Endothelial cell (in vitro differentiated cells): ENCODE data around the gene ENPP4. TPM values are rescaled to one million over a fixed set of nuclear protein-coding genes. Genes with fewer than 3 reads are reported as not detected.
"Not testable (repeated sequence)": the region's sequence is repeated elsewhere in the genome, so short reads cannot be mapped to it uniquely, and the experiment has no call there.

Source experiments
- DNase-seq: peaks from one replicate; pipeline ENCODE4 v3.0.0; 2021; ENCODE audit warnings: low spot score
- H3K27ac Mint-ChIP-seq: one replicate; pipeline ENCODE4 v1.8.0; 2021; ENCODE audit warnings: mixed read lengths, inconsistent platforms; ENCODE audit not compliant: unreplicated experiment
- H3K27me3 Mint-ChIP-seq: one replicate; pipeline ENCODE4 v1.8.0; 2021; ENCODE audit warnings: mild to moderate bottlenecking, moderate library complexity, mixed read lengths, inconsistent platforms; ENCODE audit not compliant: unreplicated experiment
- H3K36me3 Mint-ChIP-seq: one replicate; pipeline ENCODE4 v1.8.0; 2021; ENCODE audit warnings: mild to moderate bottlenecking, low read depth, mixed read lengths, inconsistent platforms; ENCODE audit not compliant: unreplicated experiment
- H3K4me1 Mint-ChIP-seq: one replicate; pipeline ENCODE4 v1.8.0; 2021; ENCODE audit warnings: mild to moderate bottlenecking, mixed read lengths, inconsistent platforms; ENCODE audit not compliant: unreplicated experiment
- H3K4me3 Mint-ChIP-seq: one replicate; pipeline ENCODE4 v1.8.0; 2021; ENCODE audit warnings: mild to moderate bottlenecking, mixed read lengths, inconsistent platforms; ENCODE audit not compliant: unreplicated experiment
- H3K9me3 Mint-ChIP-seq: one replicate; pipeline ENCODE4 v1.8.0; 2021; ENCODE audit warnings: mixed read lengths, inconsistent platforms; ENCODE audit not compliant: unreplicated experiment
- CTCF ChIP-seq: fragments of 200-600 bp; sonication (generic); IDR thresholded peaks from one replicate; pipeline ENCODE4 v1.5.0; 2021; ENCODE audit warnings: antibody characterized with exemption; ENCODE audit not compliant: unreplicated experiment
- total RNA-seq: library from RNA; stranded (reverse); fragmentation: NEBNext Ultra II Directional; extraction: Animal tissue kit (Norgen Biotek cat#: 25700); gene quantifications from one replicate; pipeline ENCODE4 v1.2.1, GENCODE V29; 2021; ENCODE audit not compliant: unreplicated experiment

Gene ENPP4
- total RNA-seq, 1 donor from 2014 or later = 6.1 TPM

DNA sequence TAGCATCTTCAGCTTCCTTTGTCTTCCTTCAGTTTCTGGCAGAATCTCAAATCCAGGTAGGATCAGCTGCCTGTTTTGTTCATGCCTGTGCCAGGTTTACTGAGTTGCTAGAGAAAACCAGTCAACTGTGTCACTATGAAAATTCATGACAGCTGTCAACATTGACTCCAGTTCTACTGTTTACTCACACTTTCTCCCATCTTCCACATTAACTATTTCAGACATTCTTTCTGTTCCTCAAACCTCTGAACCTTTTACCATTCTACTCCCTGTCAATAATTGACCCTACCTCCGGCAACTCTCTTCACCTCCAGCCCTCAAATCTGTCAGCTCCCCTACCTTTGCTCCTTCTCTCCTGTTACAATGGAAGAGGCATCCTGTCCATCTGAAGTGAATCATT, 8.5 kb downstream of the ENPP4 start:
- Mint-ChIP-seq H3K4me3 (no peak overlapping the region), H3K36me3 (no peaks in the 10 kb centered on the region), H3K4me1 (no peaks in the 10 kb centered on the region), H3K27ac (no peak overlapping the region), H3K9me3 (no peaks in the 10 kb centered on the region), H3K27me3 (no peaks in the 10 kb centered on the region)
- DNase-seq = no peak
- no peak for TF ChIP-seq CTCF

- no peaks in the 10 kb centered on the region for H3K4me1 Mint-ChIP-seq
- H3K27ac Mint-ChIP-seq = no peak overlapping the region
- TF ChIP-seq CTCF = no peak
- H3K27me3 Mint-ChIP-seq = no peaks in the 10 kb centered on the region
- H3K4me3 Mint-ChIP-seq = no peak overlapping the region
- no peak for DNase-seq
- no peaks in the 10 kb centered on the region for H3K9me3 Mint-ChIP-seq
- no peaks in the 10 kb centered on the region for H3K36me3 Mint-ChIP-seq
These were observed 14.5 kb downstream of the ENPP4 start for GRCh38 chr6:46144270-46144669.

- H3K4me3 Mint-ChIP-seq, H3K27me3 Mint-ChIP-seq, DNase-seq, H3K36me3 Mint-ChIP-seq, H3K9me3 Mint-ChIP-seq, H3K4me1 Mint-ChIP-seq, H3K27ac Mint-ChIP-seq: not testable (repeated sequence)
These were observed 19.3 kb downstream of the ENPP4 start for GRCh38 chr6:46149066-46149465.

GRCh38 chr6:46156701-46157100, 26.9 kb downstream of the ENPP4 start:
- Mint-ChIP-seq H3K4me3 (no peak overlapping the region), H3K9me3 (no peaks in the 10 kb centered on the region), H3K27ac (no peak overlapping the region), H3K4me1 (no peaks in the 10 kb centered on the region), H3K36me3 (no peaks in the 10 kb centered on the region), H3K27me3 (no peaks in the 10 kb centered on the region)
- TF ChIP-seq CTCF = no peak
- no peak for DNase-seq

DNA sequence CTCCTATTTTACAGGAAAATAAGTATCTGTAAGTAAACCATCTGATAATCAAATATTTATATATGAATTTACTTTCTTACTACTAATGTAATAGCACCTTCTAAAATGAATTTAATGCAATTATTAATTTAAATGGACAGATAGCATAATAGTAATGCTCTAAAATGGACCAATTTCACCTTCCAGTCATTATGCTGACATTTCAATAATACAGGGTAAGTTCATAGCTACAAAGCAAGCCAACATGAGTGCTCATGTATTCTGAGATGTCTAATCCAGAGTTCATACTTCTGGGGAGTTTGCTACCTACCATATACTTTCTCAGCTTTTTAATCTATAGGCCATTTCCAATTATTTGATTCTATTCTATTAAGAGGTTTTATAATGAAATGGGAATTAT, 29.4 kb downstream of the ENPP4 start:
- DNase-seq = no peak
- Mint-ChIP-seq H3K9me3 (no peaks in the 10 kb centered on the region), H3K4me1 (no peaks in the 10 kb centered on the region), H3K4me3 (no peak overlapping the region), H3K27me3 (no peaks in the 10 kb centered on the region), H3K36me3 (no peaks in the 10 kb centered on the region), H3K27ac (no peak overlapping the region)
- TF ChIP-seq CTCF = no peak

DNA sequence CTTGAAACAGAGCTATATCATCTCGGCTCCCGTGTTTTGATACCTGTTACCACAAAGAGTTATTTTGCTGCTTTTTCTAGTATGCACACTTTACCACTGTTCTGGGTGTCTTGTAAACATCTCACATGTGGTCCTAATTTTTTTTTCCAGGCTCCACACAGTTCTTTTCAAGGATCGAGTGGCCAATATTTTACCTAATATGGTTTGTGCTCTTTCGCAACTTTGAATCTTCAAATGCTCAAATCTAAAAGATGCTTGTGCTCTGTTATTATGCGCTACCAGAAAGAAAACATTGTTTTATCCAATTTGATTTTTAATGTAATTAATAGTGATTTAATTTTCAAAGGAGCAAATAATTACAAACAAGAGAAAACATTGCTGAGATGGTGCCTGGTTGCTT, 30.3 kb downstream of the ENPP4 start:
- TF ChIP-seq CTCF = no peak
- no peak overlapping the region for H3K4me3 Mint-ChIP-seq
- no peaks in the 10 kb centered on the region for H3K27me3 Mint-ChIP-seq
- peaks cover 3% of the 10 kb centered on the region for H3K36me3 Mint-ChIP-seq
- H3K9me3 Mint-ChIP-seq = no peaks in the 10 kb centered on the region
- DNase-seq = no peak
- no peaks in the 10 kb centered on the region for H3K4me1 Mint-ChIP-seq
- H3K27ac Mint-ChIP-seq = no peak overlapping the region
